Bronchial smooth muscle cell (primary cell): Measurements from ENCODE around the gene NANOG. TPM values are rescaled to one million over a fixed set of nuclear protein-coding genes. Genes with fewer than 3 reads are reported as not detected.

Experiments used
- total RNA-seq: library from RNA; depleted of rRNA; stranded (reverse); fragments of >200 nt; gene quantifications from 2 replicates; pipeline ENCODE4 v1.2.1, GENCODE V29; 2014

The NANOG gene
- under 0.01 TPM in 1 of 2 replicates, not detected in the other for total RNA-seq

GRCh38 chr12:7788884-7789528 lies at the start of gene NANOG:
TSS of gene NANOG (plus strand) at chr12:7789402. CDS start at chr12:7789615, 213 bp downstream.

GRCh38 chr12:7747246-7747645 lies 42.0 kb upstream of the NANOG start, which contains the start of gene CLEC4C:
TSS of gene CLEC4C (minus strand) at chr12:7747375. CDS start at chr12:7747348, 27 bp downstream.

Other genes starting within 250 kb of the NANOG start
- not detected in 2 replicates for gene APOBEC1, start 123.5 kb upstream of the NANOG start, total RNA-seq
- gene GDF3, start 93.6 kb upstream of the NANOG start, total RNA-seq = not detected in 2 replicates
- gene DPPA3, start 78.0 kb upstream of the NANOG start, total RNA-seq = not detected in 2 replicates
- gene CLEC4C, start 42.0 kb upstream of the NANOG start, total RNA-seq = not detected in 2 replicates
- gene NANOGNB, start 24.2 kb upstream of the NANOG start, total RNA-seq = not detected in 2 replicates
- under 0.01 TPM in 1 of 2 replicates, not detected in the other for gene SLC2A14, start 83.5 kb downstream of the NANOG start, total RNA-seq
- 30.1 and 47.4 TPM in 2 replicates for gene SLC2A3, start 146.8 kb downstream of the NANOG start, total RNA-seq
- 2.9 and 3.6 TPM in 2 replicates for gene FOXJ2, start 243.3 kb downstream of the NANOG start, total RNA-seq